ENCODE measurements around the gene COLEC12.

DNA sequence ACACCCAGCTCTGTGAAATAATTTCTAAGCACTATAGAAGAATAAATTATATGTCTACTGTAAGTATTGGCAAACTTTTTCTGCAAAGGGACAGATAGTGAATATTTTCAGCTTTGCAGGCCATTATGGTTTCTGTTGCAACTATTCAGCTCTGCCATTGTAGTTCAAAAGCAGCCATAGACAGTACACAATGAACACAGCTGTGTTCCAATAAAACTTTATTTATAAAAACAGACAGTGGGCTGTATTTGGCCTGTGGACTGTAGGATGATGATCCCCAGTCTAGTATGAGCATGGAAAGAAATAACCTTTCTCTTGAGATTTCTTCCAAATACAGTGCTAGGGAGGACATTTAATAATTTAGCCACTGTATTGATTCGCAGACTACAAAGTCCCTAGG is 197.5 kb downstream of the COLEC12 start:
- no peak for TF ChIP-seq ZNF8 (CRISPR knock-in tag; IDR thresholded peaks at IDR 0.05)
- TF ChIP-seq, protein P1, sequence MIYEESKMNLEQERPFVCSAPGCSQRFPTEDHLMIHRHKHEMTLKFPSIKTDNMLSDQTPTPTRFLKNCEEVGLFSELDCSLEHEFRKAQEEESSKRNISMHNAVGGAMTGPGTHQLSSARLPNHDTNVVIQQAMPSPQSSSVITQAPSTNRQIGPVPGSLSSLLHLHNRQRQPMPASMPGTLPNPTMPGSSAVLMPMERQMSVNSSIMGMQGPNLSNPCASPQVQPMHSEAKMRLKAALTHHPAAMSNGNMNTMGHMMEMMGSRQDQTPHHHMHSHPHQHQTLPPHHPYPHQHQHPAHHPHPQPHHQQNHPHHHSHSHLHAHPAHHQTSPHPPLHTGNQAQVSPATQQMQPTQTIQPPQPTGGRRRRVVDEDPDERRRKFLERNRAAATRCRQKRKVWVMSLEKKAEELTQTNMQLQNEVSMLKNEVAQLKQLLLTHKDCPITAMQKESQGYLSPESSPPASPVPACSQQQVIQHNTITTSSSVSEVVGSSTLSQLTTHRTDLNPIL (CRISPR knock-in tag; IDR thresholded peaks at IDR 0.05; ENCODE audit: low read depth) = no peak
- no peak for TF ChIP-seq ZNF70 (CRISPR knock-in tag; IDR thresholded peaks at IDR 0.05)
- TF ChIP-seq ZNF565 (CRISPR knock-in tag; conservative IDR thresholded peaks at IDR 0.05; ENCODE audit: low read depth) = no peak
- TF ChIP-seq CSDC2 (CRISPR knock-in tag; IDR thresholded peaks at IDR 0.05) = no peak
- TF ChIP-seq SNAI2 (CRISPR knock-in tag; IDR thresholded peaks at IDR 0.05) = no peak
- TF ChIP-seq ZFP30 (CRISPR knock-in tag; IDR thresholded peaks at IDR 0.05) = no peak
- no peak for TF ChIP-seq TSHZ2 (CRISPR knock-in tag; IDR thresholded peaks at IDR 0.05)
- no peak for TF ChIP-seq PPARA (CRISPR knock-in tag; IDR thresholded peaks at IDR 0.05; ENCODE audit: borderline replicate concordance)
- no peak for TF ChIP-seq TCF4 (CRISPR knock-in tag; IDR thresholded peaks at IDR 0.05; ENCODE audit: borderline replicate concordance)
- no peak for TF ChIP-seq ZC3H10 (CRISPR knock-in tag; IDR thresholded peaks at IDR 0.05)
- no peak for TF ChIP-seq RARB (CRISPR knock-in tag; IDR thresholded peaks at IDR 0.05)
- no peak for TF ChIP-seq BACH2 (CRISPR knock-in tag; IDR thresholded peaks at IDR 0.05; ENCODE audit: borderline replicate concordance)

All from SK-N-SH treated with all-trans-retinoic acid at 6 μM for 48 hours (cell line).